Neural cell (in vitro differentiated cells): Measurements from ENCODE around the gene CAAP1. TPM values are rescaled to one million over a fixed set of nuclear protein-coding genes. Genes with fewer than 3 reads are reported as not detected.

Source experiments
- H2AFZ ChIP-seq: fragments of 200-600, 300-800 bp; sonication (generic), shearing (Covaris generic); 2 replicates; pipeline ENCODE4 v1.6.0; 2014; ENCODE audit warnings: low read depth, mild to moderate bottlenecking, antibody characterized with exemption, low read length, moderate library complexity
- H3F3A ChIP-seq: fragments of 200-600 bp; shearing (Covaris generic); 2 replicates; pipeline ENCODE4 v1.6.1; 2016; ENCODE audit warnings: mild to moderate bottlenecking, moderate library complexity, mixed read lengths, antibody characterized with exemption, low read length; ENCODE audit not compliant: insufficient read depth, poor library complexity, severe bottlenecking
- H3K27ac ChIP-seq: fragments of 200-600, 300-800 bp; sonication (generic), shearing (Covaris generic); 2 replicates; pipeline ENCODE4 v1.5.1; 2014; ENCODE audit warnings: mild to moderate bottlenecking, low read length, moderate library complexity
- H3K27me3 ChIP-seq: fragments of 300-800, 200-600 bp; sonication (generic), shearing (Covaris generic); 2 replicates; pipeline ENCODE4 v1.6.0; 2014; ENCODE audit warnings: mild to moderate bottlenecking, low read depth, low read length, moderate library complexity; ENCODE audit not compliant: insufficient read depth
- H3K36me3 ChIP-seq: fragments of 300-800, 200-600 bp; sonication (generic), shearing (Covaris generic); 2 replicates; pipeline ENCODE4 v1.5.1; 2014; ENCODE audit warnings: mild to moderate bottlenecking, antibody characterized with exemption, low read length, moderate library complexity; ENCODE audit not compliant: insufficient read depth
- H3K4me2 ChIP-seq: fragments of 300-800, 200-600 bp; sonication (generic), shearing (Covaris generic); 2 replicates; pipeline ENCODE4 v1.6.0; 2014; ENCODE audit warnings: mild to moderate bottlenecking, low read length
- H3K4me3 ChIP-seq: fragments of 300-800, 200-600 bp; sonication (generic), shearing (Covaris generic); 2 replicates; pipeline ENCODE4 v1.5.1; 2014; ENCODE audit warnings: mild to moderate bottlenecking, low read length, moderate library complexity
- H3K79me2 ChIP-seq: fragments of 200-600 bp; shearing (Covaris generic); replicated peaks from 2 replicates; pipeline ENCODE4 v1.6.0; 2014; ENCODE audit warnings: mild to moderate bottlenecking, low read length, moderate library complexity; ENCODE audit not compliant: insufficient read depth
- H3K9ac ChIP-seq: fragments of 300-800, 200-600 bp; sonication (generic), shearing (Covaris generic); 2 replicates; pipeline ENCODE4 v1.6.1; 2016; ENCODE audit warnings: mild to moderate bottlenecking, low read length, mixed read lengths
- H3K9me2 ChIP-seq: fragments of 200-600 bp; shearing (Covaris generic); 2 replicates; pipeline ENCODE4 v1.6.1; 2016; ENCODE audit warnings: mild to moderate bottlenecking, low read length, mixed read lengths; ENCODE audit not compliant: insufficient read depth
- H3K9me3 ChIP-seq: fragments of 200-600, 300-800 bp; sonication (generic), shearing (Covaris generic); 2 replicates; pipeline ENCODE4 v1.6.1; 2016; ENCODE audit warnings: mild to moderate bottlenecking, mixed run types, low read length, moderate library complexity, mixed read lengths
- H4K20me1 ChIP-seq: fragments of 200-600 bp; shearing (Covaris generic); 2 replicates; pipeline ENCODE4 v1.6.1; 2016; ENCODE audit warnings: mild to moderate bottlenecking, mixed run types; ENCODE audit not compliant: insufficient read depth
- EP300 ChIP-seq: fragments of 450-650 bp; conservative IDR thresholded peaks from 2 replicates; pipeline ENCODE4 v1.6.1; 2014; ENCODE audit warnings: antibody characterized with exemption, mild to moderate bottlenecking, moderate library complexity; ENCODE audit not compliant: poor library complexity, severe bottlenecking
- EZH2 ChIP-seq: fragments of 200-600, 300-800 bp; shearing (Covaris generic), sonication (generic); IDR thresholded peaks from 2 replicates; pipeline ENCODE4 v1.6.1; 2014; ENCODE audit warnings: antibody characterized with exemption, low read length, borderline replicate concordance, mild to moderate bottlenecking; ENCODE audit not compliant: insufficient read depth, poor library complexity, severe bottlenecking
- MXI1 ChIP-seq: fragments of 450-650 bp; conservative IDR thresholded peaks from 2 replicates; pipeline ENCODE4 v1.6.1; 2014; ENCODE audit warnings: antibody characterized with exemption, mild to moderate bottlenecking; ENCODE audit not compliant: poor library complexity, severe bottlenecking
- POLR2AphosphoS5 ChIP-seq: IDR thresholded peaks from 2 replicates; pipeline ENCODE4 v1.6.1; 2012
- RAD21 ChIP-seq: fragments of 450-650 bp; conservative IDR thresholded peaks from 2 replicates; pipeline ENCODE4 v1.6.1; 2014; ENCODE audit warnings: antibody characterized with exemption, mild to moderate bottlenecking, moderate library complexity
- REST ChIP-seq: IDR thresholded peaks from 2 replicates; pipeline ENCODE4 v1.6.1; 2012; ENCODE audit warnings: borderline replicate concordance
- SMC3 ChIP-seq: fragments of 450-650 bp; conservative IDR thresholded peaks from 2 replicates; pipeline ENCODE4 v1.6.1; 2014; ENCODE audit warnings: antibody characterized with exemption, mild to moderate bottlenecking, moderate library complexity; ENCODE audit not compliant: poor library complexity
- TAF1 ChIP-seq: IDR thresholded peaks from 2 replicates; pipeline ENCODE4 v1.6.1; 2012; ENCODE audit warnings: low read depth
- polyA plus RNA-seq: library from polyadenylated mRNA; depleted of rRNA; stranded (reverse); fragments of >200 nt; gene quantifications from 2 replicates; pipeline ENCODE4 v1.2.3, GENCODE V29; 2014
- TF ChIP-seq, protein P1 (sequence below): fragments of 450-650 bp; IDR thresholded peaks from 2 replicates; pipeline ENCODE4 v1.5.1; 2014; ENCODE audit warnings: antibody characterized with exemption, mild to moderate bottlenecking, moderate library complexity; ENCODE audit not compliant: poor library complexity, severe bottlenecking

The CAAP1 gene
- polyA plus RNA-seq, 1 donor from 2014 or later: 14.9 TPM

- no peaks in the 10 kb centered on the region for H3K36me3 ChIP-seq
- TF ChIP-seq EP300 (no peak), REST (no peak), MXI1 (no peak), POLR2AphosphoS5 (no peak), RAD21 (no peak), TAF1 (no peak), SMC3 (no peak), EZH2 (no peak)
- TF ChIP-seq, protein P1, sequence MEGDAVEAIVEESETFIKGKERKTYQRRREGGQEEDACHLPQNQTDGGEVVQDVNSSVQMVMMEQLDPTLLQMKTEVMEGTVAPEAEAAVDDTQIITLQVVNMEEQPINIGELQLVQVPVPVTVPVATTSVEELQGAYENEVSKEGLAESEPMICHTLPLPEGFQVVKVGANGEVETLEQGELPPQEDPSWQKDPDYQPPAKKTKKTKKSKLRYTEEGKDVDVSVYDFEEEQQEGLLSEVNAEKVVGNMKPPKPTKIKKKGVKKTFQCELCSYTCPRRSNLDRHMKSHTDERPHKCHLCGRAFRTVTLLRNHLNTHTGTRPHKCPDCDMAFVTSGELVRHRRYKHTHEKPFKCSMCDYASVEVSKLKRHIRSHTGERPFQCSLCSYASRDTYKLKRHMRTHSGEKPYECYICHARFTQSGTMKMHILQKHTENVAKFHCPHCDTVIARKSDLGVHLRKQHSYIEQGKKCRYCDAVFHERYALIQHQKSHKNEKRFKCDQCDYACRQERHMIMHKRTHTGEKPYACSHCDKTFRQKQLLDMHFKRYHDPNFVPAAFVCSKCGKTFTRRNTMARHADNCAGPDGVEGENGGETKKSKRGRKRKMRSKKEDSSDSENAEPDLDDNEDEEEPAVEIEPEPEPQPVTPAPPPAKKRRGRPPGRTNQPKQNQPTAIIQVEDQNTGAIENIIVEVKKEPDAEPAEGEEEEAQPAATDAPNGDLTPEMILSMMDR: no peak
- no peak overlapping the region for H3K27ac ChIP-seq
Measured at GRCh38 chr9:26807161-26807560, 85.4 kb downstream of the CAAP1 start.

GRCh38 chr9:26802921-26803320, 89.7 kb downstream of the CAAP1 start:
- H3K79me2 ChIP-seq: no peaks in the 10 kb centered on the region
- H3K36me3 ChIP-seq: no peaks in the 10 kb centered on the region
- no peaks in the 10 kb centered on the region for H3F3A ChIP-seq
- H4K20me1 ChIP-seq: no peaks in the 10 kb centered on the region
- no peak overlapping the region for H2AFZ ChIP-seq
- H3K27ac ChIP-seq: no peak overlapping the region
- H3K4me2 ChIP-seq: no peak overlapping the region
- H3K4me3 ChIP-seq: no peak overlapping the region
- TF ChIP-seq EZH2 (no peak), MXI1 (no peak), POLR2AphosphoS5 (no peak), EP300 (no peak), SMC3 (no peak), REST (no peak), TAF1 (no peak), RAD21 (no peak)
- TF ChIP-seq, protein P1: no peak
- H3K27me3 ChIP-seq: no peaks in the 10 kb centered on the region
- H3K9ac ChIP-seq: no peak overlapping the region
- no peaks in the 10 kb centered on the region for H3K9me2 ChIP-seq
- H3K9me3 ChIP-seq: no peaks in the 10 kb centered on the region

More at GRCh38 chr9:26807161-26807560, 85.4 kb downstream of the CAAP1 start:
- Histone ChIP-seq H3F3A (no peaks in the 10 kb centered on the region), H3K79me2 (no peaks in the 10 kb centered on the region), H3K9me2 (no peaks in the 10 kb centered on the region), H3K4me2 (no peak overlapping the region), H3K4me3 (no peak overlapping the region), H3K27me3 (no peaks in the 10 kb centered on the region), H4K20me1 (no peaks in the 10 kb centered on the region), H3K9me3 (no peaks in the 10 kb centered on the region), H2AFZ (no peak overlapping the region), H3K9ac (no peak overlapping the region)
